ENCODE data around the gene MSGN1.

GRCh38 chr2:17805717-17806363, 10.4 kb upstream of the MSGN1 start:
- no peak for TF ChIP-seq CTCF (conservative IDR thresholded peaks at IDR 0.05; ENCODE audit: low read length)
- TF ChIP-seq EZH2phosphoT487 (IDR thresholded peaks at IDR 0.05; ENCODE audit: borderline replicate concordance): no peak
